ENCODE data around the gene AIFM3.
"Not testable (repeated sequence)": the region's sequence is repeated elsewhere in the genome, so short reads cannot be mapped to it uniquely, and the experiment has no call there.

AIFM3 gene, protein sequence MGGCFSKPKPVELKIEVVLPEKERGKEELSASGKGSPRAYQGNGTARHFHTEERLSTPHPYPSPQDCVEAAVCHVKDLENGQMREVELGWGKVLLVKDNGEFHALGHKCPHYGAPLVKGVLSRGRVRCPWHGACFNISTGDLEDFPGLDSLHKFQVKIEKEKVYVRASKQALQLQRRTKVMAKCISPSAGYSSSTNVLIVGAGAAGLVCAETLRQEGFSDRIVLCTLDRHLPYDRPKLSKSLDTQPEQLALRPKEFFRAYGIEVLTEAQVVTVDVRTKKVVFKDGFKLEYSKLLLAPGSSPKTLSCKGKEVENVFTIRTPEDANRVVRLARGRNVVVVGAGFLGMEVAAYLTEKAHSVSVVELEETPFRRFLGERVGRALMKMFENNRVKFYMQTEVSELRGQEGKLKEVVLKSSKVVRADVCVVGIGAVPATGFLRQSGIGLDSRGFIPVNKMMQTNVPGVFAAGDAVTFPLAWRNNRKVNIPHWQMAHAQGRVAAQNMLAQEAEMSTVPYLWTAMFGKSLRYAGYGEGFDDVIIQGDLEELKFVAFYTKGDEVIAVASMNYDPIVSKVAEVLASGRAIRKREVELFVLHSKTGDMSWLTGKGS

GRCh38 chr22:20966883-20967696, at the start of gene AIFM3:
TSS of gene AIFM3 (plus strand) at chr22:20967255. CDS start at chr22:20967945, 690 bp downstream.
- DNase-seq = no peak

- DNase-seq = no peak
Measured at GRCh38 chr22:20918663-20919218, 48.3 kb upstream of the AIFM3 start.

GRCh38 chr22:20919718-20920117, 47.3 kb upstream of the AIFM3 start:
- DNase-seq = no peak

DNA sequence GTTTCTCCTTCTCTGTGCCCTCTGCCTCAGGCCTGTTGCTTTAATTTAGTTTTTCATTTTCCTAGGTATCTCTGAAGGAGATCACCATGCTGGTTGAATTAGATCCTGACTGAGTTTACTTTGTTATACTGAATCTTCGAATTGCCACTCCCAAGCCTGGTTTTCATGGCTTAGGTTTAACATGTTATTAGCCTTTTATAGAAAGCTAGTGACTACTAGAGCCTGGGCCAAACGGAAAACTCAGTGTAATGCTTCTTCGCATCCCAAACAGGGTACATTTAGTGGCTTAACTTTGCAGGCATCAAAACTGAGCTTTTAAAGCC, 46.2 kb upstream of the AIFM3 start:
- DNase-seq = no peak

DNA sequence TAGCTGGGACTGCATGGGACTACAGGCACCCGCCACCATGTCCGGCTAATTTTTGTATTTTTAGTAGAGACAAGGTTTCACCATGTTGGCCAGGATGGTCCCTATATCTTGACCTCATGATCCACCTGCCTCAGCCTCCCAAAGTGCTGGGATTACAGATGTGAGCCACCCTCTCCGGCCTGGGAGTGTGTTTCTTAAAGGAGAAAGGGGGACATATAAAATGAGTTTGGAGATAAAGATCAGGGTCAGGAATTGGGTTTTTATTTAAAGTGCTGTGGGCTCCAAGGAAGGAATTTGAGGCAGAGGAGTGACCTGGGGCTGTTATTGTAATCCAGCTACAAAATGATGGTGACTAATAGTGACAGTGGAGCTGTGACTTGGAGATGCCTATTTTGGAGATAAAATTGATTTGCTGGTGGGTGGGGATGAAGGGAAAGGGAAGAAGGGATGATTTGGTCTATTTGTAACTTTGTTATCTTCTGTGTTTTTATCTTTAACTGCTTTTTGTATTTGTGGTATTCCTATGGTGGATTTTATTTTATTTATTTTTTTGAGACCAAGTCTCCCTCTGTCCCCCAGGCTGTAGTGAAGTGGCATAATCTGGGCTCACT, 44.8 kb upstream of the AIFM3 start:
- no peak for DNase-seq

GRCh38 chr22:20926243-20926642, 40.8 kb upstream of the AIFM3 start:
- DNase-seq = no peak

GRCh38 chr22:20927940-20928572, 39.0 kb upstream of the AIFM3 start:
- no peak for DNase-seq

GRCh38 chr22:20928573-20928967, 38.5 kb upstream of the AIFM3 start:
- DNase-seq = no peak

GRCh38 chr22:20930004-20930403, 37.1 kb upstream of the AIFM3 start:
- DNase-seq = no peak

GRCh38 chr22:20930435-20930834, 36.6 kb upstream of the AIFM3 start:
- not testable (repeated sequence) for DNase-seq

DNA sequence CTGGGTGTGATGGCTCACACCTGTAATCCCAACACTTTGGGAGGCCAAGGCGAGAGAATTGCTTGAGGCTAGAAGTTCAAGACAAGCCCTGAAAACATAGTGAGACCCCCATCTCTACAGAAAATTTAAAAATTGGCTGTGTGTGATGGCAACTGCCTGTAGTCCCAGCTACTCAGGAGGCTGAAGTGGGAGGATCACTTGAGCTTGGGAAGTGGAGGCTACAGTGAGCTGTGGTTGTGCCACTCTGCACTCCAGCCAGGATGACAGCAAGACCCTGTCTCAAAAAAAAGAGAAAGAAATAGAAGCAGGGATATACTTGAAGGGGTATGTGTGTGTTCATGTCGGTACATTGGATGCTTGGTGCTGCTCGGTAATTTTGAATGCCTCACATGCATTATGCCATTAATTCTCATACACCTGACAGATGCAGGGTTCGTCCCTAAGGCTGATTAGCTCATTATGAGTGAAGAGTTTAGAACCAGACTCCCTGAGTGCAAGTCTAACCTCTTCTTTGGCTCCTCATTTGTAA, 35.9 kb upstream of the AIFM3 start:
- DNase-seq = no peak

GRCh38 chr22:20933910-20934309, 33.1 kb upstream of the AIFM3 start:
- DNase-seq = no peak

- DNase-seq = not testable (repeated sequence)
Measured at GRCh38 chr22:20935049-20935448, 32.0 kb upstream of the AIFM3 start.

DNA sequence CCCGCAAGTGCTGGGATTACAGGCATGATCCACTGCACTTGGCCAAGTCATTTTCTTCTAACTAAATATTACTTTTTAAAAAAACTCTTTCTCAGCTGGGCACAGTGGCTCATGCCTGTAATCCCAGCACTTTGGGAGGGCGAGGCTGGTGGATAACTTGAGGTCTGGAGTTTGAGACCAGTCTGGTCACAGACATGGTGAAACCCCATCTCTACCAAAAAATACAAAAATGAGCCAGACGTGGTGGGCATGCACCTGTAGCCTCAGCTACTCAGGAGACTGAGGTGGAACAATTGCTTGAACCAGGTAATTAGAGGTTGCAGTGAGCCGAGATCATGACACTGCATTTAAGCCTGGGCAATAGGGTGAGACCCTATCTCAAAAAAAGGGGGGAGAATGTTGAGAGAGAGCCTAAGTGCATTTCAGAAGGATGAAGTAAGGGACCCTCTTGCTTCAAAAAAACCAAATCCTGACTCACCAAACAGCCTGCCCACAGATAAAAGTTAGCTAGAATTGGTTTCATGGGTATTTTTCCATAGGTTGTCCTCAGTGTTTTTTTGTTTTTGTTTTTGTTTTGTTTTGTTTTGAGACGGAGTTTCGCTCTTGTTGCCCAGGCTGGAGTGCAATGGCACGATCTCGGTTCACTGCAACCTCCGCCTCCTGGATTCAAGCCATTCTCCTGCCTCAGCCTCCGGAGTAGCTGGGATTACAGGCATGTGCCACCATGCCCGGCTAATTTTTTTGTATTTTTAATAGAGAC, 31.1 kb upstream of the AIFM3 start:
- not testable (repeated sequence) for DNase-seq

DNA sequence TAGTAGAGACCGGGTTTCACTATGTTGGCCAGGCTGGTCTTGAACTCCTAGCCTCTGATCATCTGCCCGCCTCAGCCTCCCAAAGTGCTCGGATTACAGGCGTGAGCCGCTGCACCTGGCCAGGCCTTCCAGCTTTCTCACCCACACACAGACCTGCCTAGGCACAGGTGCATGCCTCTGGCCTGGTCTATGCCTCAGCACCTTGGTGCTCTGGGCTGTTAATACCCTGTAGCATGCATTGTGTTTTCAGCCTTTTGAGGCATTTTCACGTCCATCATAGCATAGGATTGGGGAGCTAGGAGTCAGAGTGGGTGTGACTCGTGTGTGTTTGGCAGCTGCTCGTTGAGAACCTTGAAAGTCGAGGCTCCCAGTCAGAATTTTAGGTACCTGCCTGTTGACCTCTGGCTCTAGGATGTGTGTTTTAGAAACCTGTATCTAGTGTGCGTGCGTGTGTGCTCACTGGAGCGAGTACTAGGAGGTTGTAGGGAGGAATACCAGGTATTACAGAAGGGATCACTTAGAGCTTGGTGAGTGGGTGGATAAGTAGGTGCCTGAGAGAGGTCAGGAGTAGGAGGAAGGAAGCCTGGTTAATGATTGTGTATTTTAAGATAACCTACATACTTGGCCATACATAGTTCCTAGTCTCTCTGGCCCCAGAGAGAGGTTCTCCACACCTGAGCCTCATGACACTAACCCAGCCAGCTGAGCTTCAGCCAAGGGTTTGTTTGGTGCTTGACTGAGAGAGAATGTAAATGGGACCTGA, 29.8 kb upstream of the AIFM3 start:
- DNase-seq = no peak

DNA sequence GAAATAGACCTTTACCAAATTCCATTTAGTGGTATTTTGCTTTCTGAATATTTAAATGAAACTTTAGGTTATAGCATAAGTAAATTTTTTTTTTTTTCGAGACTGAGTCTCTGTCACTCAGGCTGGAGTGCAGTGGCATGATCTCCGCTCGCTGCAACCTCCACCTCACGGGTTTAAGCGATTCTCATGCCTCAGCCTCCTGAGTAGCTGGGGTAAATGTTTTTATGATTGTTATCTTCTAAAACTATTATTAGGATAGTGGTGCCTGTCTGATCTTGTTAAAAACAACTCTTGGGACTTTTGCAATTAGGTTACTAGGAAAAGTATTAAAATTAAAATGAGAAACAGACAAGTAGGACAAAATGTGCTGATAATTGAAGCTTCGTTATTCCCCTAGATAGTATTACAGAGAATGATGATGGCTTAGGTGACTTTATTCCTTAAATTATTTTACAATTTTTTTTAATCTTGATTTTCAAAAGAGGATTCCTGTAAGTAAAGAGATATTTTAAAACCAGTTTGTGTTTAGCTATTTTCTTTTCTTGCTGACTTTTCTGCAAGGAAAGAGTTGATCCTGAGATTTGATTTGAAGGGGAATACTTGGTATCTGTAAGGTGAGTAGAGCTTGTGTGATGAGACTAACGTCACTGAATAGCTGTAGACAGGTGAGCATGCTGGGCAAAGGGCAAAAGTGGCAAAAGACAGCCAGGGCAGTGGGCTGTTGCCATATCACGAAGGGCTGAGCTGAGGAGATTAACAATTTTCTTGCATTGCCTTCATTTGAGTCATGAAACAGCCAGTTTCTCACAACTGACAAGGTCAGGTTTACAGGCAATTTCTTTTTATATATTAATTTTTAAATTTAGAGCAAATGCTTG, 29.0 kb upstream of the AIFM3 start:
- no peak for DNase-seq

DNA sequence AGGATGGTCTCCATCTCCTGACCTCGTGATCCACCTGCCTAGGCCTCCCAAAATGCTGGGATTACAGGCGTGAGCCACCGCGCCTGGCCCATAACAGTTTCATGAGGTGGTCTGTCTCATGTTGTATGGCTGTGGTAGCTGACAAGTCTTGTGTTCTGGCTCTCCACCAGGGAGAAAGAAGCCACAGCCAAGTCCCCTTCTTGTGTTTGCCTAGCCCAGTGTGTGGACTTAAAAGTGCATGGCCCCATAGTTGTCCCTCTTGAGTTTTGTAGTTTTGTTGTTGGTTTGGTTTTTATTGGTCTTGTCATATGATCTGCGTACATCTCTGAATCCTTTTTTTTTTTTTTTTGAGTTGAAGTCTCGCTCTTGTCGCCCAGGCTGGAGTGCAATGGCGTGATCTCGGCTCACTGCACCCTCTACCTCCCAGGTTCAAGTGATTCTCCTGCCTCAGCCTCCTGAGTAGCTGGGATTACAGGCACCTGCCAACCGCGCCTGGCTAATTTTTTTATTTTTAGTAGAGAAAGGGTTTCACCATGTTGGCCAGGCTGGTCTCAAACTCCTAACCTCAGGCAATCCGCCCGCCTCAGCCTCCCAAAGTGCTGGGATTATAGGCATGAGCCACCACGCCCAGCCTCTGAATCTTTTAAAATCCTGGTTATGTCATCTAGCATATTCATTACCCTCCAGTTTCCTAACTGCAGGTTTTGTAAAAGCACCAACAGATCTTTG, 27.4 kb upstream of the AIFM3 start:
- DNase-seq = not testable (repeated sequence)

GRCh38 chr22:20940186-20940651, 26.8 kb upstream of the AIFM3 start:
- no peak for DNase-seq

- DNase-seq = no peak
Measured at GRCh38 chr22:20940904-20941385, 26.1 kb upstream of the AIFM3 start.

Measured in NCI-H510A (cell line).